Parathyroid adenoma (tissue), 2 donors: ENCODE data around the gene FGFR2.

Experiments
- H2AFZ ChIP-seq: fragments of 300-600 bp; sonication (generic); one replicate; pipeline ENCODE4 v1.7.0; 2017; ENCODE audit warnings: antibody characterized with exemption, mild to moderate bottlenecking
- H3K27ac ChIP-seq: fragments of 300-600 bp; sonication (generic); one replicate; pipeline ENCODE4 v1.7.0; 2017
- H3K27me3 ChIP-seq: fragments of 300-600 bp; sonication (generic); one replicate; pipeline ENCODE4 v1.7.0; 2017; ENCODE audit warnings: low read length; ENCODE audit not compliant: control insufficient read depth, insufficient read depth
- H3K36me3 ChIP-seq: fragments of 300-600 bp; sonication (generic); one replicate; pipeline ENCODE4 v1.7.0; 2017; ENCODE audit warnings: low read length; ENCODE audit not compliant: control insufficient read depth, insufficient read depth
- H3K4me1 ChIP-seq: fragments of 300-600 bp; sonication (generic); one replicate; pipeline ENCODE4 v1.7.0; 2017; ENCODE audit warnings: control low read depth
- H3K4me2 ChIP-seq: fragments of 300-600 bp; sonication (generic); one replicate; pipeline ENCODE4 v1.7.0; 2017; ENCODE audit warnings: low read length
- H3K4me3 ChIP-seq: fragments of 300-600 bp; sonication (generic); one replicate; pipeline ENCODE4 v1.7.0; 2017; ENCODE audit warnings: low read depth, low read length
- H3K79me2 ChIP-seq: fragments of 300-600 bp; sonication (generic); one replicate; pipeline ENCODE4 v1.7.0; 2017; ENCODE audit warnings: control low read depth
- H3K9ac ChIP-seq: fragments of 300-600 bp; sonication (generic); one replicate; pipeline ENCODE4 v1.7.0; 2017; ENCODE audit warnings: mild to moderate bottlenecking
- H3K9me3 ChIP-seq: fragments of 300-600 bp; sonication (generic); one replicate; pipeline ENCODE4 v1.7.0; 2017; ENCODE audit warnings: low read length; ENCODE audit not compliant: control insufficient read depth
- CTCF ChIP-seq: fragments of 300-600 bp; sonication (generic); IDR thresholded peaks from one replicate; pipeline ENCODE4 v1.7.0; 2017; ENCODE audit warnings: antibody characterized with exemption, mild to moderate bottlenecking
- donor health status: primary hyperparathyroidism.

FGFR2 gene

GRCh38 chr10:121466424-121466823 lies 131.8 kb downstream of the FGFR2 start:
- Histone ChIP-seq H3K27me3 (no peaks in the 10 kb centered on the region), H3K9ac (no peak overlapping the region)

GRCh38 chr10:121465215-121465614 lies 133.0 kb downstream of the FGFR2 start:
- Histone ChIP-seq H3K79me2 (no peaks in the 10 kb centered on the region), H3K4me2 (no peak overlapping the region), H2AFZ (no peak overlapping the region), H3K9ac (no peak overlapping the region), H3K36me3 (no peaks in the 10 kb centered on the region), H3K9me3 (no peaks in the 10 kb centered on the region), H3K4me1 (no peaks in the 10 kb centered on the region), H3K27ac (no peak overlapping the region), H3K27me3 (no peaks in the 10 kb centered on the region), H3K4me3 (no peak overlapping the region)
- TF ChIP-seq CTCF: no peak

More at GRCh38 chr10:121466424-121466823, 131.8 kb downstream of the FGFR2 start:
- Histone ChIP-seq H3K9me3 (no peaks in the 10 kb centered on the region), H3K4me2 (no peak overlapping the region), H3K79me2 (no peaks in the 10 kb centered on the region), H3K36me3 (no peaks in the 10 kb centered on the region), H3K4me1 (no peaks in the 10 kb centered on the region), H3K4me3 (no peak overlapping the region), H2AFZ (no peak overlapping the region), H3K27ac (no peak overlapping the region)
- TF ChIP-seq CTCF: no peak

GRCh38 chr10:121464517-121464916 lies 133.7 kb downstream of the FGFR2 start:
- Histone ChIP-seq H3K9ac (no peak overlapping the region), H3K27me3 (no peaks in the 10 kb centered on the region), H3K4me2 (no peak overlapping the region), H3K27ac (no peak overlapping the region), H3K79me2 (no peaks in the 10 kb centered on the region), H3K4me1 (no peaks in the 10 kb centered on the region), H3K36me3 (no peaks in the 10 kb centered on the region), H3K4me3 (no peak overlapping the region), H3K9me3 (no peaks in the 10 kb centered on the region), H2AFZ (no peak overlapping the region)
- TF ChIP-seq CTCF: no peak

- H3K4me3 ChIP-seq: no peak overlapping the region
- H3K27ac ChIP-seq: no peak overlapping the region
- no peaks in the 10 kb centered on the region for H3K79me2 ChIP-seq
- H3K27me3 ChIP-seq: no peaks in the 10 kb centered on the region
- no peak overlapping the region for H3K9ac ChIP-seq
- no peaks in the 10 kb centered on the region for H3K9me3 ChIP-seq
- H3K4me1 ChIP-seq: no peaks in the 10 kb centered on the region
- H2AFZ ChIP-seq: no peak overlapping the region
- H3K4me2 ChIP-seq: no peak overlapping the region
- no peaks in the 10 kb centered on the region for H3K36me3 ChIP-seq
- TF ChIP-seq CTCF: no peak
These were observed 135.3 kb downstream of the FGFR2 start for GRCh38 chr10:121462955-121463354.

- no peak for TF ChIP-seq CTCF
- H3K4me2 ChIP-seq: no peak overlapping the region
- H3K27me3 ChIP-seq: no peaks in the 10 kb centered on the region
- no peak overlapping the region for H3K4me3 ChIP-seq
- H3K27ac ChIP-seq: no peak overlapping the region
- no peaks in the 10 kb centered on the region for H3K4me1 ChIP-seq
- H3K36me3 ChIP-seq: no peaks in the 10 kb centered on the region
- no peak overlapping the region for H3K9ac ChIP-seq
- H3K9me3 ChIP-seq: no peaks in the 10 kb centered on the region
- no peaks in the 10 kb centered on the region for H3K79me2 ChIP-seq
- no peak overlapping the region for H2AFZ ChIP-seq
These were observed 136.0 kb downstream of the FGFR2 start for GRCh38 chr10:121462281-121462680.
